ENCODE data around the gene CLTB. TPM values are rescaled to one million over a fixed set of nuclear protein-coding genes. Genes with fewer than 3 reads are reported as not detected.

The CLTB gene
- total RNA-seq, 2 donors from 2014 or later, result 65.3 to 69.4 TPM

DNA sequence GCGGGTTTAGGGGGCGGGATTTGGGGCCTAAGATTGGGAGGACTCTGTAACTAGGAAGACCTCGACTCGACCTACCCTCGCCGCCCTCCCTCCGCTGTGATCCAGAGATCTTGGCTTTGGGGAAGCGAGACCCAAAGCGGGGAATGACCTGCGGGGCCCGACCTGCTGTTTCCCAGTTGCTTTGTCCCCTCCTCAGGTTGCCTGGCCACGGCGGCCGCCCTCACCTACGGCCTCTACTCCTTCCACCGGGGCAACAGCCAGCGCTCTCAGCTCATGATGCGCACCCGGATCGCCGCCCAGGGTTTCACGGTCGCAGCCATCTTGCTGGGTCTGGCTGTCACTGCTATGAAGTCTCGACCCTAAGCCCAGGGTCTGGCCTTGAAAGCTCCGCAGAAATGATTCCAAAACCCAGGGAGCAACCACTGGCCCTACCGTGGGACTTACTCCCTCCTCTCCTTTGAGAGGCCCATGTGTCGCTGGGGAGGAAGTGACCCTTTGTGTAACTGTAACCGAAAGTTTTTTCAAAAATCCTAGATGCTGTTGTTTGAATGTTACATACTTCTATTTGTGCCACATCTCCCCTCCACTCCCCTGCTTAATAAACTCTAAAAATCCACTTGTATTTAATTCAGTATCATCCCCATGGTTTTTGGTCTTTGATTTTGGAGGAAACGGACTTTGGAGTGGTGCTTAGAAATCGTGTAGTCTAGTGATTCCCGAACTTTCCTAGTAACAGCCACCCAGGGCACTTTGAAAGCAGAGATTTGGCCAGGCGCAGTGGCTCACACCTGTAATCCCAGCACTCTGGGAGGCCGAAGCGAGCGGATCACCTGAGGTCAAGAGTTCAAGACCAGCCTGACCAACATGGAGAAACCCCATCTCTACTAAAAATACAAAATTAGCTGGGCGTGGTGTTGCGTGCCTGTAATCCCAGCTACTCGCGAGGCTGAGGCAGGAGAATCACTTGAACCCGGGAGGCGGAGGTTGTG lies 26.9 kb downstream of the CLTB start:
- Mint-ChIP-seq H3K27me3 (no peaks in the 10 kb centered on the region), H3K36me3 (ENCODE audit: low read depth) (no peaks in the 10 kb centered on the region), H3K4me1 (peaks cover 35% of the 10 kb centered on the region)

GRCh38 chr5:176388444-176389134 lies 27.8 kb downstream of the CLTB start, which contains the start of the genes HIGD2A and NOP16:
TSS of gene HIGD2A (plus strand) at chr5:176388751. CDS start at chr5:176388820, 69 bp downstream.
TSS of gene NOP16 (minus strand) at chr5:176388598. CDS start at chr5:176388539, 59 bp downstream.
- Mint-ChIP-seq H3K27me3 (no peaks in the 10 kb centered on the region), H3K4me1 (peaks cover 35% of the 10 kb centered on the region), H3K36me3 (ENCODE audit: low read depth) (no peaks in the 10 kb centered on the region), H3K27ac (peak within 1 kb of the TSS; percentile 98), H3K4me3 (peak within 1 kb of the TSS; percentile 97)
- ATAC-seq (peak; percentile 90), DNase-seq (peak; percentile 83 to 98 (median 97))
- H3K9me3 ChIP-seq (ENCODE audit: control insufficient read depth, low read length, poor library complexity, severe bottlenecking), result no peaks in the 10 kb centered on the region

More for the DNA sequence above, 26.9 kb downstream of the CLTB start:
- DNase-seq, result peak in 1 of 3 donors; percentile 96
- peak overlapping the region; percentile 97 for H3K4me3 Mint-ChIP-seq
- no peaks in the 10 kb centered on the region for H3K9me3 ChIP-seq (ENCODE audit: control insufficient read depth, low read length, poor library complexity, severe bottlenecking)
- peak; percentile 48 for ATAC-seq
- peak overlapping the region; percentile 98 for H3K27ac Mint-ChIP-seq

DNA sequence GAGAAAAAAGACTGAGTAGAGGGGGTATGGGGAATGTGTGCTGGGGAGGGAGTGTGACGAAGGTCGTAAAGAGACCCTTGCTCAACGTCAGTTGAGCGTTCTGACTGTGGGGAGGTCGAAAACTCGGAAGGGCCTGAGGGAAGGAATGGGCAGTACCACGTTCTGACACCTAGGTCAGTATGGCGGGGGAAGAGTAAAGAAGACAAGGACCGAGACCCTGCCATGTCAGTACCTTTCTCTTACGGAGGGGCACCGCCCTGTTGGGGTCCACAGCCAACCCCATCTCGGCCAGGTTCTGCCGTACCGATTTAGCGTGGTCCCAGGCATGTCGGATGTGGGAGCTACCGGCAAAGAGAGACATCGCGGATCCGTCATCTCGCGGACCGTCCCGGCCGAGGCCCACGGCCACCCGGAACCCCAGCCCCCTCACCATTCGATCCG lies 28.3 kb downstream of the CLTB start:
- Mint-ChIP-seq H3K27me3 (no peaks in the 10 kb centered on the region), H3K27ac (peak overlapping the region; percentile 98), H3K4me1 (peaks cover 35% of the 10 kb centered on the region), H3K36me3 (ENCODE audit: low read depth) (no peaks in the 10 kb centered on the region), H3K4me3 (peak overlapping the region; percentile 97)
- DNase-seq, result no peak
- ATAC-seq, result no peak
- H3K9me3 ChIP-seq (ENCODE audit: control insufficient read depth, low read length, poor library complexity, severe bottlenecking), result no peaks in the 10 kb centered on the region

DNA sequence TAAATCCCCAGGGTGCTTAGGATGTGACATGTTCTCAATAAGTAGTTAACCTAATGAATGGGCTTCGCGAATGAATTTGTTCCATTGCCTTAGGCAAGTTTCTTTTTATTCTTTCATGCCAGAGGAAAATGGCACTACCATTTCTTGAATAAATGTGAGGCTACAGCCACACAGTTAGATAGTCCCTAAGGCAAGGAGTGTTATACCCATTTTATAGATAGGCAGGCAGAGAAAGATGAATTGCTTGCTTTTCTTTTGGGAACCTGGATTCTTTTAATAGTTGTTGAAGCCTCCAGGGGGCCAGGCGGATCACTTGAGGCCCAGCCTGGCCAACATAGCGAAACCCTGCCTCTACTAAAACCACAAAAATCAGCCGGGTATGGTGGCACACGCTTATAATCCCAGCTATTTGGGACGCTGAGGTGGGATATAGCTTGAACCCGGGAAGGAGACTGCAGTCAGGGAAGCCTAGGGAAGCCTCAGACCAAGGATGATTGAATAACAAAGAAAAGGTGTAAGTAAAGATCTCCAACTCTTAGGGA lies 28.9 kb downstream of the CLTB start:
- Mint-ChIP-seq H3K27me3 (no peaks in the 10 kb centered on the region), H3K36me3 (ENCODE audit: low read depth) (no peaks in the 10 kb centered on the region), H3K4me1 (peaks cover 35% of the 10 kb centered on the region), H3K4me3 (peak overlapping the region; percentile 97), H3K27ac (peak overlapping the region; percentile 98)
- ATAC-seq, result no peak
- H3K9me3 ChIP-seq (ENCODE audit: control insufficient read depth, low read length, poor library complexity, severe bottlenecking), result no peaks in the 10 kb centered on the region
- DNase-seq, result no peak

- H3K36me3 Mint-ChIP-seq (ENCODE audit: low read depth), result no peaks in the 10 kb centered on the region
- H3K4me3 Mint-ChIP-seq, result no peak overlapping the region
- peak overlapping the region; percentile 98 for H3K27ac Mint-ChIP-seq
- no peaks in the 10 kb centered on the region for H3K27me3 Mint-ChIP-seq
- H3K9me3 ChIP-seq (ENCODE audit: control insufficient read depth, low read length, poor library complexity, severe bottlenecking), result no peaks in the 10 kb centered on the region
- DNase-seq (no peak), ATAC-seq (no peak)
- peaks cover 35% of the 10 kb centered on the region for H3K4me1 Mint-ChIP-seq
Measured at GRCh38 chr5:176386491-176386890, 29.8 kb downstream of the CLTB start.

DNA sequence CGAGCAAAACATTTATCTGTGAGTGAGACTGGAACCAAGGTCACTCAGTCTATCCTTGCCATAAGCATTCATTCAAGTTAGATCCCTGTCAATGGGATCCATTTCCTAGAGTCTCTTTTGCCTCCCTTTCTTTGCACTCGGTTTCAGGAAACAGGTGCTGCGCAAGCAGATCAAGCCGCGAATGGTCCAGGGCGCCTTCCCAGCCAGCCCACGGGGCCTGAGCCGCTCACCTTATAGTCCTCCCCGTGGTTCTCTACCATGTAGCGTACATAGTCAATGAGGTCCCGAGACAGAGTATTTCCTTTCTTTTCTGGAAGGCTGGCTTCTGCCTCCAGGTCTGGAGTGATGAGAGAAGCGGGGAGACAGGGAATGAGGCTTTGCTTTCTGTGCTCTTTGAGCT lies 31.3 kb downstream of the CLTB start:
- ATAC-seq, result no peak
- H3K36me3 Mint-ChIP-seq (ENCODE audit: low read depth), result no peaks in the 10 kb centered on the region
- peak overlapping the region; percentile 41 for H3K27ac Mint-ChIP-seq
- H3K4me1 Mint-ChIP-seq, result peaks cover 35% of the 10 kb centered on the region
- no peaks in the 10 kb centered on the region for H3K27me3 Mint-ChIP-seq
- no peak overlapping the region for H3K4me3 Mint-ChIP-seq
- no peaks in the 10 kb centered on the region for H3K9me3 ChIP-seq (ENCODE audit: control insufficient read depth, low read length, poor library complexity, severe bottlenecking)
- no peak for DNase-seq

GRCh38 chr5:176384366-176384930 lies 31.9 kb downstream of the CLTB start:
- no peak overlapping the region for H3K4me3 Mint-ChIP-seq
- ATAC-seq, result no peak
- no peaks in the 10 kb centered on the region for H3K9me3 ChIP-seq (ENCODE audit: control insufficient read depth, low read length, poor library complexity, severe bottlenecking)
- H3K36me3 Mint-ChIP-seq (ENCODE audit: low read depth), result no peaks in the 10 kb centered on the region
- H3K27me3 Mint-ChIP-seq, result no peaks in the 10 kb centered on the region
- peaks cover 32% of the 10 kb centered on the region for H3K4me1 Mint-ChIP-seq
- H3K27ac Mint-ChIP-seq, result peak overlapping the region; percentile 41
- DNase-seq, result no peak

GRCh38 chr5:176383961-176384360 lies 32.4 kb downstream of the CLTB start:
- no peak for ATAC-seq
- H3K9me3 ChIP-seq (ENCODE audit: control insufficient read depth, low read length, poor library complexity, severe bottlenecking), result no peaks in the 10 kb centered on the region
- Mint-ChIP-seq H3K27ac (peak overlapping the region; percentile 41), H3K4me3 (no peak overlapping the region), H3K4me1 (peaks cover 29% of the 10 kb centered on the region), H3K27me3 (no peaks in the 10 kb centered on the region), H3K36me3 (ENCODE audit: low read depth) (no peaks in the 10 kb centered on the region)
- no peak for DNase-seq

DNA sequence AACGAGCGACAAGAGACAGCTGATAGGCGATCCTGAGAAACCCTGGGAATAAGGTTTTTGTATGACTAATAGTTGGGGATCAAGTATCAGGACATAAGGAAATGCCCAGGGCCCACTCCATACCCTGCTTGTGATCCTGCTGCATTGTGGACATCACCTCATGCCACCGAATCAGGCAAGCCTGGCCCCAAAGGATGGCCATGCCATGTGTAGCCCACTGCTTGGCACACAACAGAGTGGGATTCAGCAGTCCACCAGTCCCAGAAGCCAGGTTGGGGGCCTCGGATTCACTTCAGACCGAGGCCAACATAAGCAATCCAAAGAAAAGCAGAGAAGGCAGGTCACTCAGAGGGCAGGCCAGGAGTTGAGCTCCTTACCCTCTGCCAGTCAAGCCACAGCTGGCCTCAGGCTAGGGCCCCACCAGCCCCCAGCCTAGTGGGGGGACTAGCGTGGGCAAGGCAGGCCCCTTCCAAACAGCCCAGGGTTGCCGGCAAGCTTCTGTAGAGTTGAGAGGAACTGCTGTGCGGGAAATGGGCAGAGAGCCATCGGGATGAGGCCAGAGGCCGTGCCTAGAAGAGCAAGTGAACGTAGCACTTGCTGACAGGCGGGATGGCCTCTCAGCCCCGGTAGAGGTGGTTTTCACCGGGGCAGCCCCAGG lies 33.0 kb downstream of the CLTB start:
- Mint-ChIP-seq H3K4me3 (no peak overlapping the region), H3K4me1 (peaks cover 25% of the 10 kb centered on the region), H3K27me3 (no peaks in the 10 kb centered on the region), H3K36me3 (ENCODE audit: low read depth) (no peaks in the 10 kb centered on the region), H3K27ac (no peak overlapping the region)
- no peaks in the 10 kb centered on the region for H3K9me3 ChIP-seq (ENCODE audit: control insufficient read depth, low read length, poor library complexity, severe bottlenecking)
- no peak for ATAC-seq
- no peak for DNase-seq

DNA sequence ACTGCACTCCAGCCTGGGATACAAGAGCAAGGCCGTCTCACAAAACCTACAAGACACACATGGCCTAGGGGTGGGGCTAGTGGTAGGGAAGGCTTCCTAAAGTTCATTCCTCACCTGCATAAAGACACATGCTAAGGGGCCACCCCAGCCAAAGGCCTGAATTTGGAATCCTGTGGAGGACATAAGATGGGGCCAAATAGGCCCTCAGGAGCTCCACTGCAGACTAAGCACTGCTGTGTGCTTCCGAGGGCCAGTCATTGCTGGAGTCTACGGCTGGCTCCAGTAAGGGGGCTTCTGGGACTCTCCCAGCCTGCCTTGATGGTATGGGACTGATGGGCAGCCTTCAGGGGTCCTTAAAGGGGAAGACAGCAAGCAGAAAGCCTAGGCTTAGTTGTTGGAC lies 33.6 kb downstream of the CLTB start:
- H3K27me3 Mint-ChIP-seq, result no peaks in the 10 kb centered on the region
- H3K27ac Mint-ChIP-seq, result no peak overlapping the region
- no peaks in the 10 kb centered on the region for H3K36me3 Mint-ChIP-seq (ENCODE audit: low read depth)
- peaks cover 21% of the 10 kb centered on the region for H3K4me1 Mint-ChIP-seq
- H3K9me3 ChIP-seq (ENCODE audit: control insufficient read depth, low read length, poor library complexity, severe bottlenecking), result no peaks in the 10 kb centered on the region
- ATAC-seq (no peak), DNase-seq (no peak)
- H3K4me3 Mint-ChIP-seq, result no peak overlapping the region

- Mint-ChIP-seq H3K27me3 (no peaks in the 10 kb centered on the region), H3K36me3 (ENCODE audit: low read depth) (no peaks in the 10 kb centered on the region), H3K4me3 (no peak overlapping the region), H3K27ac (no peak overlapping the region), H3K4me1 (peaks cover 14% of the 10 kb centered on the region)
- DNase-seq (no peak), ATAC-seq (no peak)
- no peaks in the 10 kb centered on the region for H3K9me3 ChIP-seq (ENCODE audit: control insufficient read depth, low read length, poor library complexity, severe bottlenecking)
Measured at GRCh38 chr5:176381979-176382378, 34.4 kb downstream of the CLTB start.

GRCh38 chr5:176381423-176381822 lies 34.9 kb downstream of the CLTB start:
- H3K9me3 ChIP-seq (ENCODE audit: control insufficient read depth, low read length, poor library complexity, severe bottlenecking), result no peaks in the 10 kb centered on the region
- no peaks in the 10 kb centered on the region for H3K36me3 Mint-ChIP-seq (ENCODE audit: low read depth)
- H3K4me1 Mint-ChIP-seq, result peaks cover 9% of the 10 kb centered on the region
- ATAC-seq, result no peak
- no peak overlapping the region for H3K4me3 Mint-ChIP-seq
- DNase-seq, result no peak
- no peaks in the 10 kb centered on the region for H3K27me3 Mint-ChIP-seq
- no peak overlapping the region for H3K27ac Mint-ChIP-seq
